Activated CD4-positive, CD25-positive, alpha-beta regulatory T cell treated with anti-CD3 and anti-CD28 coated beads, Interleukin-2, amount 50 U/mL, for 24 hours (primary cell): ENCODE results near the gene PKP1.
"Not testable (repeated sequence)": the region's sequence is repeated elsewhere in the genome, so short reads cannot be mapped to it uniquely, and the experiment has no call there.

Source experiments
- ATAC-seq, 2 donors: fragments of 150-1000 bp; cut with Tn5 transposase; one replicate each; pipeline ENCODE4 v1.10.0; 2021; ENCODE audit warnings: mild to moderate bottlenecking in 1 of 2, moderate library complexity in 1 of 2

Gene PKP1, protein sequence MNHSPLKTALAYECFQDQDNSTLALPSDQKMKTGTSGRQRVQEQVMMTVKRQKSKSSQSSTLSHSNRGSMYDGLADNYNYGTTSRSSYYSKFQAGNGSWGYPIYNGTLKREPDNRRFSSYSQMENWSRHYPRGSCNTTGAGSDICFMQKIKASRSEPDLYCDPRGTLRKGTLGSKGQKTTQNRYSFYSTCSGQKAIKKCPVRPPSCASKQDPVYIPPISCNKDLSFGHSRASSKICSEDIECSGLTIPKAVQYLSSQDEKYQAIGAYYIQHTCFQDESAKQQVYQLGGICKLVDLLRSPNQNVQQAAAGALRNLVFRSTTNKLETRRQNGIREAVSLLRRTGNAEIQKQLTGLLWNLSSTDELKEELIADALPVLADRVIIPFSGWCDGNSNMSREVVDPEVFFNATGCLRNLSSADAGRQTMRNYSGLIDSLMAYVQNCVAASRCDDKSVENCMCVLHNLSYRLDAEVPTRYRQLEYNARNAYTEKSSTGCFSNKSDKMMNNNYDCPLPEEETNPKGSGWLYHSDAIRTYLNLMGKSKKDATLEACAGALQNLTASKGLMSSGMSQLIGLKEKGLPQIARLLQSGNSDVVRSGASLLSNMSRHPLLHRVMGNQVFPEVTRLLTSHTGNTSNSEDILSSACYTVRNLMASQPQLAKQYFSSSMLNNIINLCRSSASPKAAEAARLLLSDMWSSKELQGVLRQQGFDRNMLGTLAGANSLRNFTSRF

DNA sequence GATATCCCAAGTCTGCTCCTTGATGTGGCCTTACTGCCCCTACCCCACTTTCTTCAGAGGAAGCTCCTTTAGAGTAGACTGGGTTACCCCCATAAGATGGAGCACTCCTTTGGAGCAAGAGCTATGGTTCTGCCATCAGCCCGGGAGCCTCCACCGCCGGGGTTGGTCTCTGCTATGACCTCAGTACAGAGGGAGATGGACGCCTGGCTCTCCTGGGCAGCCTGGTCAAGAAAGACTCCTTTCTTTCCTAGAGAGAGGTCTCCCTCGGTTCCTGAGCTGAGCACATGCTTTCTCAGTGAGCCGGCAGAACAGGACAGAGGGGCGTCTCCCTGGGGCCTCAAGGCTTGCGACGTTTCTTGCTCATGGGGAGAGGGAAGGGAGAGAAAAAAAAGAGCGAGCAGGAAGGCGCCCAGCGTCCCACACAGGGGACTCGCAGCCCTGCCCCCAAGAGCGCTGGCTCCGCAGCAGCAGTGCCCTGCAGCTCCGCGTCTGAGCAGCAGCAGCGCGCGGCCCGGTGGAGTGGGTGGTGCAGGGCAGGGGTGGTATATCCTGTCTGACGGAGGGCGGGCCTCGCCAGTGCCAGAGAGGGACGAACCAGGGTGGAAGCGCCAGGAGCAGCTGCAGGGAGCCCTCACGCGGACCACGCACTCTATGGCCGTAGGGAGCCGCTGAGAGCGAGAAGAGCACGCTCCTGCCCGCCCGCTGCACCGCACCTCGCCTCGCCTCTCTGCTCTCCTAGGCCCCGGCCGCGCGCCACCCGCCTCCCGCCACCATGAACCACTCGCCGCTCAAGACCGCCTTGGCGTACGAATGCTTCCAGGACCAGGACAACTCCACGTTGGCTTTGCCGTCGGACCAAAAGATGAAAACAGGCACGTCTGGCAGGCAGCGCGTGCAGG lies at the start of gene PKP1:
Gene PKP1 (plus strand): TSS at position 576 of the 899 bp plus-strand sequence. CDS start 197 bp downstream, at position 773.
- peak; percentile 35 to 45 for ATAC-seq

DNA sequence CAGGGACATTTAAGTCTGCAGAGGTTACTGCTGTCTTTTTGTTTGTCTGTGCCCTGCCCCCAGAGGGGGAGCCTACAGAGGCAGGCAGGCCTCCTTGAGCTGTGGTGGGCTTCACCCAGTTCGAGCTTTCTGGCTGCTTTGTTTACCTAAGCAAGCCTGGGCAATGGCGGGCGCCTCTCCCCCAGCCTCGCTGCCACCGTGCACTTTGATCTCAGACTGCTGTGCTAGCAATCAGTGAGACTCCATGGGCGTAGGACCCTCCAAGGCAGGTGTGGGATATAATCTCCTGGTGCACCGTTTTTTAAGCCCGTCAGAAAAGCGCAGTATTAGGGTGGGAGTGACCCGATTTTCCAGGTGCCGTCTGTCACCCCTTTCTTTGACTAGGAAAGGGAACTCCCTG lies 43.7 kb upstream of the PKP1 start:
- not testable (repeated sequence) for ATAC-seq

DNA sequence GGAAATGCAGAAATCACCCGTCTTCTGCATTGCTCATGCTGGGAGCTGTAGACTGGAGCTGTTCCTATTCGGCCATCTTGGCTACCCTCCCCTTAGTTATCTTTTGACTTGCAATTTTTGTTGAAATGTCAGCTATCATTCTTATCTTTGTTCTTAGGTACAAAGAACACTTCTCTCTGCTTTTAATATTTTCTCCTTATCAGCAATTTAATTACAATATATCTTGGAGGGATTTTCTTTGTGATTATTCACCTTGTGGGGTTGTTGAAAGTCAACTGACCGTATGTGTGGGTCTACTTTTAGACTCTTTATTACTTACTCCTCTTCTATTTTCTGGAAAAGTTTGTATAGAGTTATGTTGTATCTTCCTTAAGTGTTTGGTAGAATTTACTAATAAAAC lies 43.1 kb upstream of the PKP1 start:
- no peak for ATAC-seq

DNA sequence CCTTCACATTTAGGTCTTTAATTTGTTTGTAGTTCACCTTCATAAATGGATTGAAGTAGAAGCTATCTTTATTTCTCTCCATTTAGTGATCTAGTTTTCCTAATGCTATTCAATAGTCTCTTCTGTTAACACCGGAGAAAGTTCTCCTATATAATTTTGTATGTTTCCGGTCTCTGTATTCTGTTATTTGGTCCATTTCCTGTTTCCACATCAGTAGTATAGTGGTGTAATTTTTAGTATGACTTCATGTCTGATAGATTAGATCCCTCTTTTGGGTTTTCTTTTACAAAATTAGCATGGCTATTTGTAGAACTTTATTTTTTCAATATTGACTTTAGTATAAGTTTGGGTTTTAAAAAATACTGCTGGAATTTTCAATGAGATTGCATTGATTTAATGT lies 41.6 kb upstream of the PKP1 start:
- no peak for ATAC-seq

DNA sequence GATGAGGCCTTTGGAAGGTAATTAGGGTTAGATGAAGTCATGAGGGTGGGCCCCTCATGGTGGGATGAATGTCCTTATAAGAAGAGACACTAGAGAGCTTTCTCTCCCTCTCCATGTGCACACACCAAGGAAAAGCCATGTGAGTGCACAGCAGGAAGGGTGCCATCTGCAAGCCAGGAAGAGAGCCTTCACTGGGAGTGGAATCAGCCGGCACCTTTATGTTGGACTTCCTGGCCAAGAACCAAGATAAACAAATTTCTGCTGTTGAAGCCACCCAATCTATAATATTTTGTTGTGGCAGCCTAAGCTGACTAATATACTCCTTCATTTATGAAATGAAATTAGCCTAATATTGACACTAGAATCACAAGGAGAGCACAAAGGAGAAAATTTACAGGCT lies 38.2 kb upstream of the PKP1 start:
- no peak for ATAC-seq

DNA sequence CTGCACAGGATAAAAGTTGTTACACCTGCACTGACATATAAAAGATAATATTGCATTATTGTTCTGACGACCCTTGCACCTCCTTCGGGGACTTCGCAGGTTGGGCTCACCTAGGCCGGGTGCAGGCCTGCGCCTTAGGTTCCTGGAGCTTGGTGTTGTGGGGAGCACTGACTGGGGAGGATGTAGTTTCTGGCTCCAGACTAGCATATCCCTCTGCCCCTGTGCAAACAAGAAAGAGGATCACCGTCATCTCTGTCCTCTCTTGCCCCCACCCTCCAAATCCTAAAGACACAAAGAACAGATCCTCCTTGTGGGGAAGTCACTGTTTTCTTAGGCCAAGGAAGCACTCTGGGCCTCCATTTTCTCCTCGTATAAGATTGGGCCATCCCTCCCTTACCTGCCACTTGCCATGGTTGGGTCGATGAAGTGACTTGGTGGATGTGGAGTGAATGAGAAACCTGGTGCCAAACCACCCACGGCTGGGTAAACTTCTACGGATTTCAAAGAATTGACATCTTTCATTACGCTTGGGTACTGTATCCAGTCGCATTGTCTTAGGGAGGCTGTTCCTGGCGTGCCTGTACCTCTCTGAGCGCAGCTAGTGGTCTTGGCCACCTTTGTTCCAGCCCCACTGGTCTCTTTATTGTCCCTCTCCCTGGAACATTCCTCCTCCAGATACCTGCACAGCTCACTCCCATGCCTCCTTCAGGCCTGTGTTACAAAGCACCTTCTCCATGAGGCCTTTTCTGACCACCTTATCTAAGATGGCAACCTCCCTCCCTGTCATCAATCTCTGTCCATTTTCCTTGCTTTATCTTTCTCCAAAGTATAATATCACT lies 34.4 kb upstream of the PKP1 start:
- no peak for ATAC-seq

DNA sequence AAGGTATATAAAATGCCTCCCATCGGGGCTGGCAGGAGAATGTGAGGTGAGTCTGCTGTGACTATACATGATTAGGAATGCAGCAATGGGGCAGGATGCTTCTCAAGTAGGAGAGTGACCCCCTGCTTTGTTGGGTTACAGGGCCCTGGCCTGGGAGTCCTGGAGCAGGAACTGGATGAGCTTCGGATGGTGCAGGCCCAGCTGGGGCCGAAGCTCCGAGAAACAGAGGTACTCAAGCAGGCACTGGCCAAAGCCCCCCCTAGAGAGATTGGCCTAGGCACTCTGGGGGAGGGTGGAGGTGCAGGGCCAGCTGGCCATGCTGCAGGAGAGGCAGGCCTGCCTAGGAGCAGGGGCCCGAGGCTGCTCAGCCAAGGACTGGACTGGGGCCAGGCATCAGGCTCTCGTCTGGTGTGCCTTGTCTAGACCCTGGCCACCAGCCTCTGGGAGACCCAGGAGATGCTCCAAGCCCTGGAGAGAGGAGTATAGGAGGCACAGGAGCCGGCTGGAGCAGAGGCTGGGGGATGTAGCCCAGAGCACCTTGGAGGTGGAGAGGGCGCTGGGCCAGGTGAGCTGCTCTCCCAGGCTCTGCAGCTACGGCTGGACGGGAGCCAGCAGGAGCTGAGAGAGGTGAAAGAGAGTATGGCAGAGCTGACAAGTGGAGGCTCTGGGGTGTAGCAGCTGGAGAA lies 32.8 kb upstream of the PKP1 start:
- ATAC-seq: no peak

DNA sequence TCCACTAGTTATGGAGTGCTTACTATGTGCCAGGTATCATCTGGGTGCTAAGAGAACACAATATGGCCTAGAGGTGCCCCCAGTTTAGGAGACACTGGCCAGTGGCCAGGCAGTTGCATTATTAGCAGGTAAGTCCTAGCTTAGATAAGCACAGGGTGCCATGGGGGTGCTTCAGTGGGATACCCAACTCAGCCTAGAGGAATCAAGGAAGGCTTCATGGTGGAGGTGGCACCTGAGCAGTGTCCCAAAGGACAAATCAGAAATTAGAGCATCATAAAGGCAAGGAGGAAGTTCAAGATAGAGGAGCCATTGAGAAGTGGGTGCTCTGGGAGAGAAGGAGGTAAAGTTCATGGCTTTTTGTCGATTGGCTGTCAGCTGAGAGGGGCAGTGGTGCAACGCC lies 31.9 kb upstream of the PKP1 start:
- ATAC-seq: no peak

DNA sequence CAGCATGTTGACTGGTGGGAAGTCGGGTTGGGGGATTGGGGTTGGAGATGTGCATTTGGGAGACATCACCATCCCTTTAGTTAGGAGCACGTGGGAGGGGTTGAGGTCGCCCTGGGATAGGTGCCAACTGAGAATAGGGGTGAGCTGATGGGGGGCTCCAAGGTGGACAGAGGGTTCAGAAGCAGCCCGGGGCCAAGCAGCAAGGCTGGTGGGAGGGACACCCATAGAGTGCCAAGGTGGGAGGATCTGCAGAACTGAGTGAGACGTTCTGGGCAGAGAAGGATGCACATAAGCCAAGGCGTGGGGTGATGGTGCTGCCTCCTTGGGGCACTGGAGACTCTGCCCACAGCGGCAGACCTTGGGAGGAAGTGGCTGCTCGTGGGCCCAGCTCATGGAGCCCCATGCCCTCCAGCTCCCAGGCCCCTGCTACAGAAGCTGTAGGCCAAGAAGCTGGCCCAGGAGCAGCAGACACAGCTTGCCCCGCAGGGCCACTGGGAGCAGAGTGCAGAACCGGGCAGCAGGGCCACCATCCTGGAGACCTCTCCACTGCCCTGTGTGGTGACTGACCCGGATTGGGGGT lies 31.4 kb upstream of the PKP1 start:
- no peak for ATAC-seq

DNA sequence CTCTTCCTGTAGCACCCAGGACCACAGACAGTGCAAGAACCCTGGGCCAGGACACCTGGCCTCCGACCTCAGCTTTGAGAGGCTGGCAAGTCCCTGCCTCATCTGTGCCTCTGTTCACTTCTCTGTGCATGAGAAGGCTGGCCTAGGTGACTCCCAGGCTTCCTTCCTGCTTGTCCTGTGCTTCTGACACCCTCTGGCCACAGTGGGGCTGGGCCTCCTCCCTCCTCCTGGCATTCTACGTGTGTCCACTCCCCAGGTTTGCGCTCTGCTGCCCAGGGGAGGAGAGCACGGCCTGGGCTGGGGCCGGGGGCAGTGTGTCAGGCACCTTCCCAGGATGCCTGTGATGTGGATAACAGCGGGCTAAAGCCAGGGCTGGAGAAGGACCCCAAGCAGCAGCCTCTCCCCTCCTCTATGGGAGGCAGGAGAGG lies 30.3 kb upstream of the PKP1 start:
- ATAC-seq: no peak

DNA sequence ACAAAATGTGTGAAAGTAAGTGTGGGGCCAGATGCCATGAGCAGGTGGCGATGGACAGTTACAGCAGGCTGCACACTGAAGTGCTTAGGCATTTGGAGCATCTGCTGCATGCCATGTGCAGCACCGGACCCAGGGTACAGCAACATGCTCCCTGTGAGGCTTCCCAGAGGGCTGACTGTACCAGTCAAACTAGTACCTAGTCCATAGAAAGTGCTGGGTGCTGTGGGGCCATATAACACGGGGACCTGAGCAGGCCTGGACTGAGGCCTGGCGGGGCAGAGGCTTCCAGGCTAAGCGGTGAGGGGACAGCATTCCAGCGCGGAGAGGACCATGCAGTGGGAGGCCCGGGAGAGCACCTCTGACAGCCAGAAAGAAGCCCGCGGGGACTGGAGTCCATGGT lies 29.9 kb upstream of the PKP1 start:
- no peak for ATAC-seq

DNA sequence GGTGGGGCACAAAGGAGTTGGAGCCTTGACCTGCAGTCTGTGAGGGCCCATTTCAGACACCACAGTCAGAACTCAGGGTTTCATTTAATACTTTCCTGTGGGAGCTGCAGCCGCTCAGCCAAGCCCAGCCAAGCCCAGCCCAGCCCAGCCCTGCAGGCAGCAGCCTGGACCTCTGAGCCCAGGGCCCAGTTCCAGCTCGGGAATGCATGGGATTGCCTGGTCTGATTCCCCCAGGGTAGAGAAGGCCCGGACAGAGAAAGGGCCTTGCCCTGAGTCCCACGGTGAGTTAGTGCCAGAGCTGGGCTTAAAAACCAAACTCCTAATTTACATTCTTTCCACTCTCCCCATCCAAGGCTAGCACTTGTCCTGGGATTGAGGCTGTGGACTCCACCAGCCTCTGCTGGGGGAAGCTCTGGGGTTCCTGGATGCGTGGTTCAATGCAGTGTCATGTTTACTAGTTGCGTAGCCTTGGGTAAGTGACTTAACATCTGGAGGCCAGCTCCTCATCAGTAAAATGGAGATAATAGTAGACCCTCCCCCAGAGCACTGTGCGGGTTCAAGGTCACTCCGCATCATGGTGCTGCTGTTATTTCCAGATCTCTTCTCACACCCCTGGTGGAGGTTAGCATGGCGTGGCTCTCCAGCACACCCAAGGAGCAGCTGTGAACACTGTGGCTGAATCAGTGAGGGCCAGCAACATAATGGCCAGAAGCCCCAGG lies 29.2 kb upstream of the PKP1 start:
- no peak for ATAC-seq

DNA sequence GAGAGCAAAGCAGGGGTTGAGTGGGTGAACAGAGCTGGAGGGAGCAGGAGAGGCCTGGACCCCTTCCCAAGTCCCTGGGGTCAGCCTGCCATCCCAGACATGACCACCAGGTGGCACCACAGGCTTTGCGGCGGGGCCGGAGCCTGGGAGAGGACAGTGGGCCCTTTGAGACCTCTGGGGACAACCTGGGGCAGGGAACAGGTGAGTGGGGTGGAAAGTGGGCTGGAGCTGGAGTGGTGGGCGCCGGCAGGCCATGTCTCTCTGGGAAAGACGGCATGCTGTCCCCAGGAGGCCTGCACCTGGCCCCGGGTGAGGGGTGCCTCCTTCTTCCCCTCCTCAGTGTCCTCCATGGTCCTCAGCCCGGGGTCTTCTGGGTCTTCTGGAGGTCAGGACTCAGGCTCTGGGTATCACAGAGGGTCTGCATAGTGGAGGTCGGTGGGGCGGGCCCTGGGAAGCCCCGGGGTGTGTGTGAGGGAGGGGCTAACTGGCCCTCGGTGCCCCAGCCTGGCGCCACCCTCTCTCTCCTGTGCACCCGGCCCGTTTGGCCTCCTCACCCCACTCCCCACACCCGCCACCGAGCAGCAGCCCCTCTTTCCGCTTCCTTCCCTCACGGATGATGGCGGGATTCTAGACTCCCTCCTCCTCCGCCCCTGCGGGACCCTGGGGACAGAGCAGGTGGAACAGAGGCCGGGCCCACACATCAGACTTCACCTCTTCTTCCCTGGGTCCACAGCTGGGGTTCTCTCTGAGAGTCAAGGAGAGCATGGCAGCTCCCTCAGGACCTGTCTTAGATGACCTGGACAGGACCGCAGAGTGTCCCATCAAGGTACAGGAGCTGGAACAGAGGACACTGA lies 28.5 kb upstream of the PKP1 start:
- peak in 1 of 2 donors; percentile 21 for ATAC-seq

DNA sequence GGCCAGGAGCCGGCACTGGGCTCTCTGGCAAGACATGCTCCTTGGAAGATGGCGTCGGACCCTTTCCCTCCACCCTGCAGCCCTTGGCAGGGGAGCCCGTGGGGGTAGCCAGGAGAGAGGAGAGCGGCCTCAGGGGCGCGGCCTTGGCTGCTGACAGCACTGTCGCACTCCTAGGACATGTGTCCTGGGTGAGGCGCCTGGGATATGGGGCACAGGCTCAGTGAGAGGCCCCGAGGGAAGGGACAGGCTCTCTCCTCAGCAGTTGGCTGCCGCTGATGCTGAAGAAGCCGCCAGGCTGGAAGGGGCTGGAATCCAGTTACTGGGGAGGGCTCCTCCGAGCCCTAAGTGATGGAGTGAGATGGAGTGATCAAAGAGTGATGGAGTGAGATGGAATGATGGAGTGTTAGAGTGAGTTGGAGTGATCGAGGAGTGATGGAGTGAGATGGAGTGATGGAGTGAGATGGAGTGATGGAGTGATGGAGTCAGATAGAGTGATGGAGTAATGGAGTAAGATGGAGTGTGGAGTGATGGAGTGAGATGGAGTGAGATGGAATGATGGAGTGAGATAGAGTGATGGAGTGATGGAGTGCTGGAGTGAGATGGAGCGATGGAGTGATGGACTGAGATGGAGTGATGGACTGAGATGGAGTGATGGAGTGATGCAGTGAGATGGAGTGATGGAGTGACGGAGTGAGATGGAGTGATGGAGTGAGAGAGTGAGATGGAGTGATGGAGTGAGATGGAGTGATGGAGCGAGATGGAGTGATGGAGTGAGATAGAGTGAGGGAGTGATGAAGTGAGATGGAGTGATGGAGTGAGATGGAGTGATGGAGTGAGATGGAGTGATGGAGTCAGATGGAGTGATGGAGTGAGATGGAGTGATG lies 27.6 kb upstream of the PKP1 start:
- ATAC-seq: no peak

DNA sequence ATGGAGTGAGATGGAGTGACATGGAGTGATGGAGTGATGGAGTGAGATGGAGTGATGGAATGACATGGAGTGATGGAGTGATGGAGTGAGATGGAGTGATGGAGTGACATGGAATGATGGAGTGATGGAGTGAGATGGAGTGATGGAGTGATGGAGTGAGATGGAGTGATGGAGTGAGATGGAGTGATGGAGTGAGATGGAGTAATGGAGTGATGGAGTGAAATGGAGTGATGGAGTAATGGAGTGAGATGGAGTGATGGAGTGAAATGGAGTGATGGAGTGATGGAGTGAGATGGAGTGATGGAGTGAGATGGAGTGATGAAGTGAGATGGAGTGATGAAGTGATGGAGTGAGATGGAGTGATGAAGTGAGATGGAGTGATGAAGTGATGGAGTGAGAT lies 25.2 kb upstream of the PKP1 start:
- not testable (repeated sequence) for ATAC-seq

DNA sequence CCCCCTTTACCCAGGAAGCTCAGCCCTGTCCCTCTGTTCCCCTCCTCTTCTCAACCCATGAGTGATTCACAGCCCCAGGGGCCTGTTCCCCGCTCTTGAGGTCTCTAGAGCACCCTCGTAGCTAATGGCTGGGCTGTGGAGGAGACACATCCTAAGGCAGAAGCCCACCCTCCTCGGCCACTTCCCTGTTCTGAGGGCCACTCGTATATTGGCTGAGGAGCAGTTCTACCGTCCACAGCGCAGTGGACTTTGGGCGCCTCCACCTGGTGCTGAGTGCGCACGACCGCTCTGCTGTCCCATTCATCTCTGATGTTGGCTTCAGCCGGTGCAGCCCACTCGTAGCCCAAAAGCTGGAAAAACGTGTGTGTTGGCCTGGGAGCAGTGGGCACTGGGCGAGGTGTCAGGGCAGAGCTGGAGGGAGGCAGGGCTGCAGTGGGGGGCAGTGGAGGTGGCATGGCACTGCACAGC lies 24.5 kb upstream of the PKP1 start:
- no peak for ATAC-seq

DNA sequence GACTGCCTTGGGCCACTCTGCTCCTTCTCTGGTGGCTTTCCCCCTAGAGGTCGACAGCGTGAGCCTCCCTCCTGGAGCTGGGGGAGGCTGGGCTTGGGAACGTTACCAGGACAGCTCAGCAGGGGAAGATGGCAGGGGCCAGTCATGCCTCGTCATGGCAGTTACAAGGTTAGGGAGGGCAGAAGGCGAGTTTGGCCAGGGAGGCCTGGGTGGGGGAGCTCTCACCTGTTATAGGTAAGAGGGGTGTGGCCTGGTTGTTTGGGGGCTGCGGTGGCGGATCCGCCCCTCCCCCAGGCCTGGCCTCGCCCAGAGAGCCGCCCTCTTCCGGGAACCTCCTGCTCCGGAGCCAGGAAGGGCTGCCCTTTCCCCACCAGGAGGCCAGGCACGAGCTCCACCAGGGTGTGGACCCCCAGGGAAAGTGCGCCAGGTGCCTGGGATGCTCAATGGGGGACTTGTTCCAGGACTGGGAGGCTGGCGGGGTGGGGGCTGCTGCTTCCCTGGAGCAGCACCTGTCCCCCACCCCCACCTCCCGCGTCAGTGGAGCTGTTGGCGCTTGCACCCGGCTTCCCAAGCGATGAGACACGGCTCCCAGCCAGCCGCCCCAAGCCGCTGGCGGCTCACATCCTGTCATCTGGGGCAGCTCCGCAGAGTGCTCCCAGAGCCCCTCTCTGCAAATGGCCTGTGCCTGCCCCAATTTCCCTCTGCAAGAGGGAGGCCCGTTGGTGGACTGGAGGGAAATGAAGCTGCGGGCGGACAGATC lies 23.6 kb upstream of the PKP1 start:
- no peak for ATAC-seq

DNA sequence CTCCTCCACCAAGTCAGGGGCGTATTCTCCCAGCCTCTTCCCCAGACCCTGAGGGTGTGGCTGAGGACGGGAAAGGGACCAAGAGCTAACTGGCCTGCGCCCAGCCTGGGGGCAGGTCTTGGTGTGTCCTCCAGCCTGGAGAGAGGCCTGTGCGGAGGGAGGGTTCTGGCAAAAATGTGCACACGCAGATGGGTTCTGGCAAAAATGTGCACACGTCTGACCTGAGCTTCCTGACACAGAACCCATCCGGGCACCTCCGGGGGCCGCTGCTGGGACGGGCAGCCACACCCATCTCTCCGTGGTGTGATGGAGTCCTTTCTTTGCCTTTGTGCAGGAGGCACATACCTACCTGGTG lies 23.1 kb upstream of the PKP1 start:
- ATAC-seq: no peak
